ENCODE data around the gene SGTA.

DNA sequence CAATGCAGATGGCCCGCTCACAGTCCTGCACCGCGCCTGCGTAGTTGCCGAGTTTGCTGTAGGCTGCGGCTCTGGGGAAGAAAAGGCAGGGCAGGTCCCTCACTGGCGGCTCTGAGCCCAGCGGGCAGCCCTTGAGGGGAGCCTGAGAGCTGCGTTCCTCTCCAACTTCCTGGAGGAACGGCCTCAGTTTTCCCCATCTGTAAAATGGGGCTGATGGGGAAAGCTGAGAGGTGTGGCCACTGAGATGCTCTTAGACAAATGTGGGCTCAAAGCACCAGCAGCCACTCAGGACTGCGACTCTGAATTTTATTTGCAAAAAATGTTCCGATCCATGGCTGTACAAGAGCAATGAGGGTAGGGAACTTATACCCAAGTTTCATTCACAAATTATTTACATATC is 19.4 kb downstream of the SGTA start:
- no peak for TF ChIP-seq TOPORS (CRISPR knock-in tag; IDR thresholded peaks at IDR 0.05)
- no peak for TF ChIP-seq POLR2A (IDR thresholded peaks at IDR 0.05; ENCODE audit: insufficient read depth in 1 of 2, low read depth in 2 of 2, low read length in 2 of 2)
- TF ChIP-seq, protein P1, sequence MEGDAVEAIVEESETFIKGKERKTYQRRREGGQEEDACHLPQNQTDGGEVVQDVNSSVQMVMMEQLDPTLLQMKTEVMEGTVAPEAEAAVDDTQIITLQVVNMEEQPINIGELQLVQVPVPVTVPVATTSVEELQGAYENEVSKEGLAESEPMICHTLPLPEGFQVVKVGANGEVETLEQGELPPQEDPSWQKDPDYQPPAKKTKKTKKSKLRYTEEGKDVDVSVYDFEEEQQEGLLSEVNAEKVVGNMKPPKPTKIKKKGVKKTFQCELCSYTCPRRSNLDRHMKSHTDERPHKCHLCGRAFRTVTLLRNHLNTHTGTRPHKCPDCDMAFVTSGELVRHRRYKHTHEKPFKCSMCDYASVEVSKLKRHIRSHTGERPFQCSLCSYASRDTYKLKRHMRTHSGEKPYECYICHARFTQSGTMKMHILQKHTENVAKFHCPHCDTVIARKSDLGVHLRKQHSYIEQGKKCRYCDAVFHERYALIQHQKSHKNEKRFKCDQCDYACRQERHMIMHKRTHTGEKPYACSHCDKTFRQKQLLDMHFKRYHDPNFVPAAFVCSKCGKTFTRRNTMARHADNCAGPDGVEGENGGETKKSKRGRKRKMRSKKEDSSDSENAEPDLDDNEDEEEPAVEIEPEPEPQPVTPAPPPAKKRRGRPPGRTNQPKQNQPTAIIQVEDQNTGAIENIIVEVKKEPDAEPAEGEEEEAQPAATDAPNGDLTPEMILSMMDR (CRISPR knock-in tag; IDR thresholded peaks at IDR 0.05) = no peak
- TF ChIP-seq ZIK1 (CRISPR knock-in tag; IDR thresholded peaks at IDR 0.05; ENCODE audit: borderline replicate concordance, low read depth) = no peak

Measured in HepG2 (cell line).